ENCODE measurements around the gene GABRG3. TPM values are rescaled to one million over a fixed set of nuclear protein-coding genes. Genes with fewer than 3 reads are reported as not detected.

The GABRG3 gene
- total and polyA plus RNA-seq, 2 of the 4 experiments (the other 2 are of a cell fraction): not detected

- Histone ChIP-seq H2BK5ac (ENCODE audit: low read depth, low read length, poor library complexity, severe bottlenecking) (no peak overlapping the region), H3K9ac (ENCODE audit: low read depth, low read length) (no peak overlapping the region), H3K23ac (ENCODE audit: low read depth, low read length) (no peak overlapping the region), H3K27me3 (ENCODE audit: control insufficient read depth, insufficient read depth, low read length) (no peaks in the 10 kb centered on the region), H3K18ac (ENCODE audit: low read depth, low read length) (no peak overlapping the region), H3K9me3 (ENCODE audit: control insufficient read depth, insufficient read depth, low read length) (peaks cover 31% of the 10 kb centered on the region), H3K4ac (ENCODE audit: low read depth, low read length) (no peak overlapping the region), H3K14ac (replicated peaks; ENCODE audit: low read depth, low read length) (no peak overlapping the region), H4K20me1 (ENCODE audit: insufficient read depth, low read length) (no peaks in the 10 kb centered on the region), H2AK5ac (ENCODE audit: low read depth, low read length) (no peak overlapping the region), H3K9me1 (ENCODE audit: insufficient read depth, low read length) (no peaks in the 10 kb centered on the region), H2AK9ac (replicated peaks; ENCODE audit: low read depth, low read length, poor library complexity) (no peak overlapping the region), H3K56ac (ENCODE audit: extremely low read depth, insufficient read depth, low read length) (no peak overlapping the region), H3K4me3 (ENCODE audit: insufficient read depth, low read depth, low read length) (no peak overlapping the region), H3K79me1 (ENCODE audit: low read depth in 1 of 2, low read length in 2 of 2) (no peaks in the 10 kb centered on the region), H2BK120ac (ENCODE audit: low read depth, low read length) (no peak overlapping the region), H4K8ac (ENCODE audit: low read depth in 2 of 2, low read length in 2 of 2) (no peak overlapping the region), H4K91ac (ENCODE audit: insufficient read depth, low read depth, low read length) (no peak overlapping the region), H3K4me1 (ENCODE audit: control insufficient read depth, insufficient read depth, low read length) (no peaks in the 10 kb centered on the region), H3K27ac (ENCODE audit: insufficient read depth, low read length) (no peak overlapping the region), H4K5ac (ENCODE audit: low read depth, low read length) (no peak overlapping the region), H2BK15ac (ENCODE audit: low read depth, low read length) (no peak overlapping the region), H3K4me2 (ENCODE audit: low read depth, low read length) (no peak overlapping the region), H2AFZ (replicated peaks; ENCODE audit: low read length, poor library complexity) (no peak overlapping the region), H2BK20ac (ENCODE audit: low read depth, low read length) (no peak overlapping the region), H3K36me3 (ENCODE audit: control insufficient read depth, insufficient read depth, low read length) (no peaks in the 10 kb centered on the region)
- in situ Hi-C loops (cut with MboI; ENCODE audit: low sequenced_read_pairs) (no loop called here), dilution Hi-C loops (cut with HindIII; ENCODE audit: low sequenced_read_pairs, unreplicated experiment) (no loop called here), intact Hi-C loops (cut with micrococcal nuclease) (no loop called here)
- TF ChIP-seq POLR2A (IDR thresholded peaks at IDR 0.05; ENCODE audit: low read depth, low read length) (no peak), NFE2L2 (IDR thresholded peaks at IDR 0.05; ENCODE audit: low read depth, low read length) (no peak), RCOR1 (IDR thresholded peaks at IDR 0.05; ENCODE audit: insufficient replicate concordance, low read length) (no peak), SMC3 (IDR thresholded peaks at IDR 0.05; ENCODE audit: low read depth, low read length) (no peak)
- POLR2A ChIA-PET (ENCODE audit: unreplicated experiment): no interaction called here
- no CpG with 5 or more reads among the region's 5 CpGs for WGBS, 2 experiments (ENCODE audit: extremely low coverage in 2 of 2, insufficient read length in 1 of 2)
- ATAC-seq (ENCODE audit: low read depth) (no peak), DNase-seq (no peak)
- CTCF ChIA-PET: no interaction called here
- no TSS peak for BruUV-seq (replicated peaks)
Observed at GRCh38 chr15:27418726-27419125, 447.7 kb downstream of the GABRG3 start.

All from IMR-90 (cell line).